ENCODE results near the gene HNRNPU. TPM values are rescaled to one million over a fixed set of nuclear protein-coding genes. Genes with fewer than 3 reads are reported as not detected.

The HNRNPU gene
- total RNA-seq = 167 TPM
- long read RNA-seq, full-length matches to known transcripts = 208 of 244 reads
- long read RNA-seq, partial matches to known transcripts = 30 of 244 reads
- long read RNA-seq, other reads (novel, unspliced or antisense) = 6 of 244 reads

- Histone ChIP-seq H3K9me3 (replicated peaks) (no peaks in the 10 kb centered on the region), H3K27me3 (ENCODE audit: low read depth) (no peaks in the 10 kb centered on the region), H3K27ac (replicated peaks) (peak within 1 kb of the TSS; percentile 100), H3K36me3 (peaks cover 14% of the 10 kb centered on the region), H3K4me3 (peak within 1 kb of the TSS; percentile 99), H3K4me1 (peaks cover 68% of the 10 kb centered on the region)
- intact Hi-C loops (cut with micrococcal nuclease) = loop anchor here (10.0 kb wide), 1 partner anchor 180 kb away; no protein-coding TSS in a partner anchor
- DNase-seq = peak; percentile 98
- TF ChIP-seq CTCF (IDR thresholded peaks at IDR 0.05; ENCODE audit: borderline replicate concordance) = peak; percentile 52
These were observed at the start of gene HNRNPU for GRCh38 chr1:244864253-244865027. Gene HNRNPU (minus strand): TSS chr1:244864543. CDS start chr1:244864307, 236 bp downstream.

GRCh38 chr1:244913806-244914205 is 49.5 kb upstream of the HNRNPU start:
- intact Hi-C loops (cut with micrococcal nuclease) = no loop called here
- H3K36me3 ChIP-seq = no peaks in the 10 kb centered on the region
- no peak overlapping the region for H3K27ac ChIP-seq (replicated peaks)
- peaks cover 4% of the 10 kb centered on the region for H3K4me1 ChIP-seq
- no peak for TF ChIP-seq CTCF (IDR thresholded peaks at IDR 0.05; ENCODE audit: borderline replicate concordance)
- H3K9me3 ChIP-seq (replicated peaks) = no peaks in the 10 kb centered on the region
- DNase-seq = no peak
- no peaks in the 10 kb centered on the region for H3K27me3 ChIP-seq (ENCODE audit: low read depth)
- H3K4me3 ChIP-seq = no peak overlapping the region

- H3K9me3 ChIP-seq (replicated peaks) = no peaks in the 10 kb centered on the region
- H3K27ac ChIP-seq (replicated peaks) = no peak overlapping the region
- no peak for DNase-seq
- intact Hi-C loops (cut with micrococcal nuclease) = no loop called here
- H3K36me3 ChIP-seq = no peaks in the 10 kb centered on the region
- H3K4me1 ChIP-seq = no peaks in the 10 kb centered on the region
- TF ChIP-seq CTCF (IDR thresholded peaks at IDR 0.05; ENCODE audit: borderline replicate concordance) = no peak
- no peaks in the 10 kb centered on the region for H3K27me3 ChIP-seq (ENCODE audit: low read depth)
- H3K4me3 ChIP-seq = no peak overlapping the region
These were observed 39.8 kb upstream of the HNRNPU start for GRCh38 chr1:244904119-244904518.

- intact Hi-C loops (cut with micrococcal nuclease) = no loop called here
- no peaks in the 10 kb centered on the region for H3K9me3 ChIP-seq (replicated peaks)
- no peaks in the 10 kb centered on the region for H3K36me3 ChIP-seq
- no peak for TF ChIP-seq CTCF (IDR thresholded peaks at IDR 0.05; ENCODE audit: borderline replicate concordance)
- DNase-seq = no peak
- no peak overlapping the region for H3K4me3 ChIP-seq
- no peaks in the 10 kb centered on the region for H3K27me3 ChIP-seq (ENCODE audit: low read depth)
- no peaks in the 10 kb centered on the region for H3K4me1 ChIP-seq
- H3K27ac ChIP-seq (replicated peaks) = no peak overlapping the region
These were observed 37.2 kb upstream of the HNRNPU start for GRCh38 chr1:244901400-244902015.

GRCh38 chr1:244897476-244898254 is 33.3 kb upstream of the HNRNPU start:
- Histone ChIP-seq H3K9me3 (replicated peaks) (no peaks in the 10 kb centered on the region), H3K27ac (replicated peaks) (no peak overlapping the region), H3K4me1 (no peaks in the 10 kb centered on the region), H3K4me3 (no peak overlapping the region), H3K36me3 (no peaks in the 10 kb centered on the region), H3K27me3 (ENCODE audit: low read depth) (no peaks in the 10 kb centered on the region)
- no peak for TF ChIP-seq CTCF (IDR thresholded peaks at IDR 0.05; ENCODE audit: borderline replicate concordance)
- DNase-seq = no peak
- intact Hi-C loops (cut with micrococcal nuclease) = no loop called here

Measured in left ventricle myocardium inferior (tissue), 1 donor.